Activated T-helper 2 cell treated with anti-CD3 and anti-CD28 coated beads, Interferon-gamma antibody, Interleukin-2, Interleukin-4, amounts not matched to agents 10 μg/mL and 5 μg/mL and 100 μg/mL, durations not matched to agents 14 hours and 24 hours and 36 hours (primary cell): ENCODE data around the gene RASSF10. TPM values are rescaled to one million over a fixed set of nuclear protein-coding genes. Genes with fewer than 3 reads are reported as not detected.
"Not testable (repeated sequence)": the region's sequence is repeated elsewhere in the genome, so short reads cannot be mapped to it uniquely, and the experiment has no call there.

Experiments used
- DNase-seq: peaks from one replicate; pipeline ENCODE4 v3.0.0; 2021; ENCODE audit warnings: low spot score
- H3K27ac Mint-ChIP-seq: one replicate; pipeline ENCODE4 v1.8.0; 2021; ENCODE audit warnings: mixed read lengths
- H3K27me3 Mint-ChIP-seq: one replicate; pipeline ENCODE4 v1.8.0; 2021; ENCODE audit warnings: low read depth, mixed read lengths
- H3K36me3 Mint-ChIP-seq: one replicate; pipeline ENCODE4 v1.8.0; 2021; ENCODE audit warnings: low read depth, mixed read lengths
- H3K4me1 Mint-ChIP-seq: one replicate; pipeline ENCODE4 v1.8.0; 2021; ENCODE audit warnings: low read depth, mixed read lengths
- H3K4me3 Mint-ChIP-seq: one replicate; pipeline ENCODE4 v1.8.0; 2021; ENCODE audit warnings: low read depth, mild to moderate bottlenecking, moderate library complexity, mixed read lengths
- H3K9me3 Mint-ChIP-seq: one replicate; pipeline ENCODE4 v1.8.0; 2021; ENCODE audit warnings: mixed read lengths
- intact Hi-C: fragments of 100-400 bp; cut with micrococcal nuclease; formaldehyde crosslinking; loops from one replicate; pipeline ENCODE4 v1.15.1; 2023
- total RNA-seq: library from RNA; stranded (reverse); gene quantifications from 2 replicates; pipeline ENCODE4 v1.2.3, GENCODE V29; 2022

RASSF10 gene
- total RNA-seq, 1 donor from 2014 or later, result not detected

DNA sequence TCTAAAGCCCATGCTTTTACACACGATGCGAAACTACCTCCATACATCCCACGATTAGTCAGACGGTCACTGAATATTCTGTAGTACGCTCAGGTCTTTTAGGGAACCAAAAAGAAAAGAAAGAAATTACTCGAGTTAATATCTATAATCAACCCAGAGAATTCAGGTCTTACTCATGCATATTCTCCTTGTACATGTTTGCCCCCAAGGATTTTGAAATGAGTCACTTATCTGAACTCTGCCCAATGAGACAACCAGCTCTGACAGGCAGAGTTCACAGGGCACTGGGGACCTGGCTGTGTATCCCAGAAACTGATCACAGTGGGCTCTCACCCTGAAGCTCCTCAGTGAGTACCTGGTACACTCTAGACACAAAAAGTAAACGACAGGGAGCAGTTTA is 29.2 kb downstream of the RASSF10 start:
- Mint-ChIP-seq H3K36me3 (no peaks in the 10 kb centered on the region), H3K9me3 (no peaks in the 10 kb centered on the region), H3K27ac (no peak overlapping the region), H3K4me3 (no peak overlapping the region), H3K27me3 (peaks cover 23% of the 10 kb centered on the region), H3K4me1 (no peaks in the 10 kb centered on the region)
- intact Hi-C loops, result no loop called here
- no peak for DNase-seq

- Mint-ChIP-seq H3K9me3 (no peaks in the 10 kb centered on the region), H3K4me1 (no peaks in the 10 kb centered on the region), H3K4me3 (no peak overlapping the region), H3K27me3 (peaks cover 23% of the 10 kb centered on the region), H3K36me3 (no peaks in the 10 kb centered on the region), H3K27ac (no peak overlapping the region)
- intact Hi-C loops, result no loop called here
- no peak for DNase-seq
Observed at GRCh38 chr11:13039126-13039525, 30.0 kb downstream of the RASSF10 start.

- Mint-ChIP-seq H3K9me3 (no peaks in the 10 kb centered on the region), H3K27ac (no peak overlapping the region), H3K4me3 (no peak overlapping the region), H3K4me1 (no peaks in the 10 kb centered on the region), H3K27me3 (peaks cover 12% of the 10 kb centered on the region), H3K36me3 (no peaks in the 10 kb centered on the region)
- no peak for DNase-seq
- intact Hi-C loops, result no loop called here
Observed at GRCh38 chr11:13040969-13041561, 31.9 kb downstream of the RASSF10 start.

DNA sequence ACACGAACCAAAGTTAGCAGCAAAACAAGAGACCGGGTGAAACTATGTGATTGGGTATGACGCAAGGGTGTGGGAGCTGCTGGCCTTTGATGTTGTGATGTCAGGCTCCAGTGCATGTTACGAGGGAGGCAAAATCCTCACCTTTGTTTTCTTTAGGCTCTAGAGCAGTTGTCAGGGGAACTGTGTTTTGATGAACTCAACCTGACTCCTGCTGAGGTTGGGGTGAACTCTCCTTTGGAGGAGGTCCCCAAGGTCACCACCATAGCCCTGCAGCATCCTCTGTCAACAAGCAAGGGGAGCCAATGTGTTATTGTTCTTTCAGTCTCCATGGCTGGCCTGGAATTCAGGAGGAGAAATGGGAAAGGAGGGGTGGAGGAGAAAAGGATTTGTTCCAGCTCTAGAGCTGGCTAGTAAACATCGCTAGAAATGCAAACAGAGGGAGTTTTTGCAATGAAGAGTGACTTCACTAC is 33.8 kb downstream of the RASSF10 start:
- no peaks in the 10 kb centered on the region for H3K9me3 Mint-ChIP-seq
- H3K27ac Mint-ChIP-seq, result no peak overlapping the region
- no peak overlapping the region for H3K4me3 Mint-ChIP-seq
- no peak for DNase-seq
- H3K36me3 Mint-ChIP-seq, result no peaks in the 10 kb centered on the region
- H3K27me3 Mint-ChIP-seq, result peaks cover 10% of the 10 kb centered on the region
- intact Hi-C loops, result no loop called here
- H3K4me1 Mint-ChIP-seq, result no peaks in the 10 kb centered on the region

GRCh38 chr11:13043912-13044628 is 35.0 kb downstream of the RASSF10 start:
- Mint-ChIP-seq H3K4me1 (no peaks in the 10 kb centered on the region), H3K27me3 (peaks cover 8% of the 10 kb centered on the region), H3K36me3 (no peaks in the 10 kb centered on the region), H3K4me3 (no peak overlapping the region), H3K9me3 (no peaks in the 10 kb centered on the region), H3K27ac (no peak overlapping the region)
- no peak for DNase-seq
- intact Hi-C loops, result no loop called here

DNA sequence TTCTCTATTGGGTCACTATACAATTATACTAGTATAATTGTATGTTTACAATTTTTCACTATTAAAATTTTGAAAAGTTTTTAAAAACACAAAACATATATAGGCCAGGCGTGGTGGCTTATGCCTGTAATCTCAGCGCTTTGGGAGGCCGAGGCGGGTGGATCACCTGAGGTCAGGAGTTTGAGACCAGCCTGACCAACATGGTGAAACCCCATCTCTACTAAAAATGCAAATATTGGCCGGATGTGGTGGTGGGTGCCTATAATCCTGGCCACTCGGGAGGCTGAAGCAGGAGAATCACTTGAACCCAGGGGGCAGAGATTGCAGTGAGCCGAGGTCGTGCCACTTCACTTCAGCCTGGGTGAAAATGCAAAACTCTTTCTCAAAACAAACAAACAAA is 36.0 kb downstream of the RASSF10 start:
- H3K27ac Mint-ChIP-seq, DNase-seq, H3K36me3 Mint-ChIP-seq, H3K9me3 Mint-ChIP-seq, H3K4me1 Mint-ChIP-seq, H3K27me3 Mint-ChIP-seq, H3K4me3 Mint-ChIP-seq, intact Hi-C loops: not testable (repeated sequence)

DNA sequence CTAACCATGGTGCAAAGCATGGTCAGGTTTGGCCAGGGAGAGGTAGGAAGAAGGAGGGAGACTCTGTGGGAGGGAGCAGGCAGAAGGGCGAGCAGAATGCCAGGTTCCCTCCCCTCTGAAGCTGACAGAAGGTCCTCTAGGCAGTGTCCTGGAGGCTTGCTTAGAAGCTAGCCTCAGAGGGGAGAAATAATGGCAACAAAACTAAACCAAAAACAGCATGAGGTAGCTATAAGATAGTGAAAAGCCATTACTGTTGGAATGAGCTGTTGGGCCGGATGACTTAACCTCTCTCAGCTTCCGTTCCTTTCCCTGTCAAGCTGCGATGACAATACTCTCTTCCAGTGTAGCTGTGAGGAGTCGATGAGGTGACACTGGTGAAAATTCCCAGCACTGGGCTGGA is 36.6 kb downstream of the RASSF10 start:
- Mint-ChIP-seq H3K4me1 (no peaks in the 10 kb centered on the region), H3K4me3 (no peak overlapping the region), H3K36me3 (no peaks in the 10 kb centered on the region), H3K9me3 (no peaks in the 10 kb centered on the region), H3K27me3 (peaks cover 9% of the 10 kb centered on the region), H3K27ac (no peak overlapping the region)
- DNase-seq, result no peak
- intact Hi-C loops, result no loop called here

DNA sequence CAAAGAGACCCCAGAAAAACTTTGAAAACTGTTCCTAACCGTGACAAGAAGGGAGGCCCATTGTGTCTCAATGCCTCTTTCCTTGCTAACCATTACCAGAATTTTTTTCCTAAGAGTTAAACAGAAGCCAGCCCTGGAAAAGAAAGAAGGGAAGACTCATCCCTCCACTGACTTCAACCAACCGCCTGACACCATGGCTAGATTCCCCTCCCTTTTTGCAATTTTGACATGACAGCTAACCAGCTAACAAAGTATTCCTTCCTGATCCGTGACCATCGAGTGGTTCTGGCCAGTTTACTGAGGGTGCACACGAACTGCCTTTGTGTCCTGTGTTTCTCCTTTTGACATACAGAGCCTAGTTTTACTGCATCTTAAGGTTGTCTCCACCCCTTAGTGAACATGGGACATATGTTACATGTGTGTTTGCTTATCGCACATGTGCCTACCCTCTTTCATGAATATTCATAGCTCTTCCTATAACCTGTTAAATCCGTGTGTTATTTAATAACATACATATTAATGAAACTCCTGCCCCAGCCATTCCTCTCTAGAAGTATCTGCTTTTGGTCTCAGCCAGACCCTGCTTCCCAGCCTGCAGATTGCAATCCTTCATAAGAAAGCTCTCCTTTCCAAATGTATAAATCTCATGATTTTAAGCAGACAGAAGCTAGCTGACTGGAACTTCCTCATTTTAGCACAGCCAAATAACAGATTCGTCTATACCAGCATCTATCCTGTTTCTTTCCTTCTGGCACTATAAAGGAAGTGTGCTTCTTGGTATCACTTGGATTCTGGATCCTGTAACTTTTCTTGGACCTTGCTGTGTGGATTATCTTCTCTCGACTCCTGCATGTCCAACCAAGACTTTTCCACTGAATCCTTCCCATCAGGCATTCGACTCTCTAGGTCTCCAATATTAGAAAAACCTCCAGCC is 37.8 kb downstream of the RASSF10 start:
- H3K4me3 Mint-ChIP-seq, result no peak overlapping the region
- H3K27ac Mint-ChIP-seq, result no peak overlapping the region
- DNase-seq, result no peak
- peaks cover 11% of the 10 kb centered on the region for H3K27me3 Mint-ChIP-seq
- H3K9me3 Mint-ChIP-seq, result no peaks in the 10 kb centered on the region
- no peaks in the 10 kb centered on the region for H3K4me1 Mint-ChIP-seq
- intact Hi-C loops, result no loop called here
- H3K36me3 Mint-ChIP-seq, result no peaks in the 10 kb centered on the region

DNA sequence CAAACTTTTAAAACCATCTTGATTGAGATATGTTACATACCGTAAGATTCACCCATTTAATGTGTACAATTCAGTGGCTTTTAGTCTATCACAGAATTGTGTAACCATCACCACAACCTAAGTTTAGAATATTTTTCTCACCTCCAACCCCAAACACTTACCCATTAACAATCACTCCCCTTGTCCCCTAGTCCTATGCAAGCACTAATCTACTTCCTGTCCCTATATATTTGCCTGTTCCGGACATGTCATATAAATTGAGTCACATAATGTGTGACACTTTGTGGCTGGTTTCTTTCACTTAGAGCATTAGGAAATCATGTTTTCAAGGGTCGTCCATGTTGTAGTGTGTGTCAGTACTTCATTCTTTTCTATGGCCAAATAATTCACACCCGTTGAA is 38.8 kb downstream of the RASSF10 start:
- Mint-ChIP-seq H3K27me3 (peaks cover 16% of the 10 kb centered on the region), H3K4me1 (no peaks in the 10 kb centered on the region), H3K4me3 (no peak overlapping the region), H3K36me3 (no peaks in the 10 kb centered on the region), H3K27ac (no peak overlapping the region), H3K9me3 (no peaks in the 10 kb centered on the region)
- DNase-seq, result no peak
- intact Hi-C loops, result no loop called here

GRCh38 chr11:13051257-13051656 is 42.1 kb downstream of the RASSF10 start:
- Mint-ChIP-seq H3K9me3 (no peaks in the 10 kb centered on the region), H3K36me3 (no peaks in the 10 kb centered on the region), H3K4me3 (no peak overlapping the region), H3K27me3 (peaks cover 33% of the 10 kb centered on the region), H3K27ac (no peak overlapping the region), H3K4me1 (peaks cover 7% of the 10 kb centered on the region)
- no peak for DNase-seq
- intact Hi-C loops, result no loop called here

GRCh38 chr11:13052130-13052571 is 43.0 kb downstream of the RASSF10 start:
- peaks cover 7% of the 10 kb centered on the region for H3K4me1 Mint-ChIP-seq
- H3K27ac Mint-ChIP-seq, result no peak overlapping the region
- peaks cover 39% of the 10 kb centered on the region for H3K27me3 Mint-ChIP-seq
- H3K9me3 Mint-ChIP-seq, result no peaks in the 10 kb centered on the region
- H3K36me3 Mint-ChIP-seq, result no peaks in the 10 kb centered on the region
- H3K4me3 Mint-ChIP-seq, result no peak overlapping the region
- intact Hi-C loops, result no loop called here
- no peak for DNase-seq

- no peak for DNase-seq
- H3K4me1 Mint-ChIP-seq, result peaks cover 7% of the 10 kb centered on the region
- no peak overlapping the region for H3K27ac Mint-ChIP-seq
- H3K27me3 Mint-ChIP-seq, result peaks cover 40% of the 10 kb centered on the region
- H3K9me3 Mint-ChIP-seq, result no peaks in the 10 kb centered on the region
- H3K4me3 Mint-ChIP-seq, result no peak overlapping the region
- no peaks in the 10 kb centered on the region for H3K36me3 Mint-ChIP-seq
- intact Hi-C loops, result no loop called here
Observed at GRCh38 chr11:13053255-13053917, 44.3 kb downstream of the RASSF10 start.
